Activated CD8-positive, alpha-beta T cell treated with anti-CD3 and anti-CD28 coated beads for 36 hours (primary cell): ENCODE measurements around the gene ZNF665. TPM values are rescaled to one million over a fixed set of nuclear protein-coding genes. Genes with fewer than 3 reads are reported as not detected.
"Not testable (repeated sequence)": the region's sequence is repeated elsewhere in the genome, so short reads cannot be mapped to it uniquely, and the experiment has no call there.

ENCODE experiments used
- ATAC-seq: fragments of 200-7000 bp; cut with Tn5 transposase; one replicate; pipeline ENCODE4 v1.10.0; 2021; ENCODE audit warnings: mild to moderate bottlenecking, moderate library complexity
- CTCF ChIA-PET: fragments of 350-600 bp; sonication (Branson Sonifier 250); formaldehyde crosslinking; loops from one replicate; lab custom pipeline; 2021; ENCODE audit warnings: antibody characterized with exemption; lab: Charles Lee
- POLR2A ChIA-PET: fragments of 350-600 bp; sonication (Branson Sonifier 250); formaldehyde crosslinking; loops from one replicate; lab custom pipeline; 2021; ENCODE audit warnings: antibody characterized with exemption; lab: Charles Lee
- DNase-seq: peaks from one replicate; pipeline ENCODE4 v3.0.0-alpha.2; 2020
- H3K27ac Mint-ChIP-seq: one replicate; pipeline ENCODE4 v1.8.0; 2021; ENCODE audit warnings: mild to moderate bottlenecking, mixed read lengths
- H3K27me3 Mint-ChIP-seq: one replicate; pipeline ENCODE4 v1.8.0; 2021; ENCODE audit warnings: mixed read lengths
- H3K36me3 Mint-ChIP-seq: one replicate; pipeline ENCODE4 v1.8.0; 2021; ENCODE audit warnings: low read depth, mixed read lengths
- H3K4me1 Mint-ChIP-seq: one replicate; pipeline ENCODE4 v1.8.0; 2021; ENCODE audit warnings: low read depth, mixed read lengths
- H3K4me3 Mint-ChIP-seq: one replicate; pipeline ENCODE4 v1.8.0; 2021; ENCODE audit warnings: mild to moderate bottlenecking, moderate library complexity, mixed read lengths
- H3K9me3 Mint-ChIP-seq: one replicate; pipeline ENCODE4 v1.8.0; 2021; ENCODE audit warnings: mixed read lengths
- CTCF ChIP-seq: fragments of 200-600 bp; IDR thresholded peaks from one replicate; pipeline ENCODE4 v1.8.0; 2022; ENCODE audit warnings: antibody characterized with exemption, mild to moderate bottlenecking
- intact Hi-C: fragments of 100-400 bp; cut with micrococcal nuclease; formaldehyde crosslinking; loops from one replicate; pipeline ENCODE4 v1.10.0; 2022
- total RNA-seq, 2 experiments: library from RNA; stranded (reverse); gene quantifications; one replicate each; pipeline ENCODE4 v1.2.3, GENCODE V29; 2021

ZNF665 gene
- total RNA-seq, 2 experiments from 2014 or later: 7.5 to 9.3 TPM

- ATAC-seq (peak; percentile 93), DNase-seq (peak; percentile 99)
- Mint-ChIP-seq H3K36me3 (peaks cover 52% of the 10 kb centered on the region), H3K27ac (peak overlapping the region; percentile 96), H3K4me1 (peaks cover 33% of the 10 kb centered on the region), H3K9me3 (peaks cover 19% of the 10 kb centered on the region), H3K27me3 (no peaks in the 10 kb centered on the region), H3K4me3 (peak overlapping the region; percentile 88)
- TF ChIP-seq CTCF: no peak
- CTCF ChIA-PET: no interaction called here
- POLR2A ChIA-PET: no interaction called here
- intact Hi-C loops: loop anchor here (10.0 kb wide), 1 partner anchor 548 kb away; no protein-coding TSS in a partner anchor
Observed at GRCh38 chr19:53196777-53197396, 3.7 kb upstream of the ZNF665 start.

GRCh38 chr19:53195265-53195903 is 2.2 kb upstream of the ZNF665 start:
- no peaks in the 10 kb centered on the region for H3K27me3 Mint-ChIP-seq
- ChIA-PET CTCF (interaction anchor here (0.6 to 2.1 kb wide), 10 partner anchors 15 to 598 kb away, joined by 3 to 5 read pairs (median 4); partner anchors contain the start of gene ZNF765), POLR2A (interaction anchor here (1.0 kb wide), 1 partner anchor 199 kb away, joined by 3 read pairs; the partner anchor contains the start of gene ZNF765)
- peak overlapping the region; percentile 22 for H3K4me3 Mint-ChIP-seq
- peak; percentile 85 for TF ChIP-seq CTCF
- DNase-seq (peak; percentile 86), ATAC-seq (peak; percentile 57)
- H3K27ac Mint-ChIP-seq: no peak overlapping the region
- peaks cover 35% of the 10 kb centered on the region for H3K4me1 Mint-ChIP-seq
- intact Hi-C loops: loop anchor here (10.0 kb wide), 1 partner anchor 549 kb away; no protein-coding TSS in a partner anchor
- peaks cover 17% of the 10 kb centered on the region for H3K9me3 Mint-ChIP-seq
- H3K36me3 Mint-ChIP-seq: peaks cover 54% of the 10 kb centered on the region

GRCh38 chr19:53193535-53194222 is 521 bp upstream of the ZNF665 start:
- peaks cover 47% of the 10 kb centered on the region for H3K36me3 Mint-ChIP-seq
- H3K27ac Mint-ChIP-seq: peak overlapping the region; percentile 93
- no peak for TF ChIP-seq CTCF
- ChIA-PET POLR2A (interaction anchor here (1.0 kb wide), 1 partner anchor 45 kb away, joined by 3 read pairs; no protein-coding TSS in a partner anchor), CTCF (no interaction called here)
- intact Hi-C loops: loop anchor here (10.0 kb wide), 1 partner anchor 551 kb away; no protein-coding TSS in a partner anchor
- peaks cover 33% of the 10 kb centered on the region for H3K4me1 Mint-ChIP-seq
- peak overlapping the region; percentile 88 for H3K4me3 Mint-ChIP-seq
- DNase-seq (no peak), ATAC-seq (peak; percentile 2)
- no peaks in the 10 kb centered on the region for H3K27me3 Mint-ChIP-seq
- H3K9me3 Mint-ChIP-seq: peaks cover 11% of the 10 kb centered on the region

- CTCF ChIA-PET: no interaction called here
- POLR2A ChIA-PET: no interaction called here
- intact Hi-C loops: loop anchor here (10.0 kb wide), 1 partner anchor 555 kb away; no protein-coding TSS in a partner anchor
- Mint-ChIP-seq H3K27ac (no peak overlapping the region), H3K36me3 (peaks cover 37% of the 10 kb centered on the region), H3K4me3 (no peak overlapping the region), H3K9me3 (peaks cover 13% of the 10 kb centered on the region), H3K4me1 (peaks cover 20% of the 10 kb centered on the region), H3K27me3 (no peaks in the 10 kb centered on the region)
- ATAC-seq: no peak
- no peak for TF ChIP-seq CTCF
- no peak for DNase-seq
Observed at GRCh38 chr19:53190253-53190652, 2.9 kb downstream of the ZNF665 start.

- H3K4me3 Mint-ChIP-seq, ATAC-seq, POLR2A ChIA-PET, DNase-seq, CTCF ChIA-PET, H3K27me3 Mint-ChIP-seq, H3K27ac Mint-ChIP-seq: not testable (repeated sequence)
- intact Hi-C loops: loop anchor here (10.0 kb wide), 1 partner anchor 555 kb away; no protein-coding TSS in a partner anchor
- Mint-ChIP-seq H3K4me1 (peaks cover 18% of the 10 kb centered on the region), H3K36me3 (peaks cover 38% of the 10 kb centered on the region), H3K9me3 (peaks cover 13% of the 10 kb centered on the region)
Observed at GRCh38 chr19:53189691-53190198, 3.4 kb downstream of the ZNF665 start.

- H3K27ac Mint-ChIP-seq, H3K4me1 Mint-ChIP-seq, POLR2A ChIA-PET, CTCF ChIA-PET, H3K27me3 Mint-ChIP-seq, DNase-seq, H3K4me3 Mint-ChIP-seq, H3K9me3 Mint-ChIP-seq, intact Hi-C loops, ATAC-seq: not testable (repeated sequence)
- H3K36me3 Mint-ChIP-seq: peaks cover 48% of the 10 kb centered on the region
Observed at GRCh38 chr19:53185155-53185882, 7.8 kb downstream of the ZNF665 start.
